Activated T-cell treated with anti-CD3 and anti-CD28 coated beads, Interleukin-2, amount 50 U/mL, for 48 hours (primary cell): Measurements from ENCODE around the gene CCL22.
"Not testable (repeated sequence)": the region's sequence is repeated elsewhere in the genome, so short reads cannot be mapped to it uniquely, and the experiment has no call there.

ENCODE experiments used
- DNase-seq, 2 experiments: peaks; one replicate each; pipeline ENCODE4 v3.0.0-alpha.2; 2020

The CCL22 gene

DNA sequence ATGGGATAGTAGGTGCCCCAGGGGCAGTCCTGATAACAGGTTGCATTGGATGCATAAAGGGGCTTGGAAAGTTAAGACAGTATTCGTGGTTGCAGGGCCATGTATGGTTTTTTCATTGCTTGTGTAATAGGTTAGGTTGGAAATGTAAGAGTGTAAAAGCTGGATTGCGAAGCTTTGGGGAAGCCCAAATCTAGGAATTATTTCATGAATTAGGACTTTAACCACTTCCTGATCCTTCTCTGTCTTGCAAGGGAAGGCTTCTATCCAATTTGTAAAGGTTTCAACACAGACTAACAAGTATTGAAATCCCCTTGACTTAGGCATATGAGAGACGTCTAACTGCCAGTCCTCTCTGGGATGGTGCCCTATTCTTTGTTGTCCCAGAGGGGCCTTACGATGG lies 38.2 kb downstream of the CCL22 start:
- DNase-seq: no peak

GRCh38 chr16:57397493-57397892 lies 38.9 kb downstream of the CCL22 start:
- DNase-seq: not testable (repeated sequence)

- no peak for DNase-seq
Measured at GRCh38 chr16:57401943-57402640, 43.5 kb downstream of the CCL22 start.

GRCh38 chr16:57403965-57404817 lies 45.6 kb downstream of the CCL22 start, which contains the start of gene CCL17:
Gene CCL17 (plus strand): TSS chr16:57404767. CDS start chr16:57413933, 9,166 bp downstream.
- DNase-seq: no peak

GRCh38 chr16:57405097-57405496 lies 46.5 kb downstream of the CCL22 start:
- DNase-seq: no peak

- no peak for DNase-seq
Measured at GRCh38 chr16:57406881-57407280, 48.3 kb downstream of the CCL22 start.

GRCh38 chr16:57407521-57408353 lies 49.2 kb downstream of the CCL22 start:
- no peak for DNase-seq

DNA sequence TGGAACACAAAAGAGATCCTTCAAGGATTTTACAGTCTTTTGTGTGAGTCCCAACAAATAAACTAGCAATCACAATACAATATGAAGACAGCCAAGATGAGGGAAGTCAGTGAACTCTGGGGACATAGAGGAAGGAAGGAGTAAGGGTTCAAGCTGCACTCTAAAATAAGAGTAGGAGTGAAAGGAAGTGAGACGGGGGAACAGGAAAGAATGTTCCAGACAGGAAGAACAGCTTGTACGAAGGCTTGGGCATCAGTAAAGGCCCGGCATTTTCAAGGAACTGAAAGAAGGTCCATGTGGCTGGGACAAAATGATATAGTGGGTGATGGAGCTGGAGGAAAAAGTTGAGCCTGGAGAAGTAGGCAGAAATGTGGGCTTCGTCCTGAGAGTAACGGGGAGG lies 50.5 kb downstream of the CCL22 start:
- no peak for DNase-seq

GRCh38 chr16:57409870-57410587 lies 51.4 kb downstream of the CCL22 start:
- DNase-seq: no peak

DNA sequence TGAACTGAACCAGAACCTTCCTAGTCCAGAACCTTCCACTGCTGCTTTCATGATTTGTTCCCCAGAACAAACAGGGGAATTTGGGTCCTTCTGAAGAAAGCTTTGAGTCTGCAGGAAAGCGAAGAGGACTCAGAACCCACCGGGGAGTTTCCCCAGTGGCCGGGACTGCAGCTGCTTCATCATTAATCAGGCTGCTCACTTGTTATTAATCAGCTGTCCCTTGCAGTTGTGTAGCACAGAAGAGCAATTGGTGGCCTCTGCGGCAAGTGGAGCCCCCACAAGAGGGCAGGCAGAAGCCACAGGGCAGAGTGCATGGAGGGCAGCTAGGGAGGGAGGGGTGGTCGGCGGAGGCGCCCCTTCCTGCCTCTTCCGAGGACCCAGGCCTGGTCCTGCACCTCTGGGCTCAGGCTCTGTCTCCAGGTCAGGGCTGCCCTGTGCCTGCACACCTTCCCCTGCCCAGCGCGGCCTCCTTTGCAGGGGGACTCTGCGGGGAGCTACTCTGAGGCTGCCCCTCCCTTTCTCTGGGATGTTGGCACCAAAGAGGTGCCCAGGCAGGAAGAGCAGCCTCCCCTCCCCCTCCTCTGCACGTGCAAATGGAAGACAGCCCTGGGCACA lies 52.9 kb downstream of the CCL22 start:
- DNase-seq: no peak

- no peak for DNase-seq
Measured at GRCh38 chr16:57412584-57412983, 54.0 kb downstream of the CCL22 start.

DNA sequence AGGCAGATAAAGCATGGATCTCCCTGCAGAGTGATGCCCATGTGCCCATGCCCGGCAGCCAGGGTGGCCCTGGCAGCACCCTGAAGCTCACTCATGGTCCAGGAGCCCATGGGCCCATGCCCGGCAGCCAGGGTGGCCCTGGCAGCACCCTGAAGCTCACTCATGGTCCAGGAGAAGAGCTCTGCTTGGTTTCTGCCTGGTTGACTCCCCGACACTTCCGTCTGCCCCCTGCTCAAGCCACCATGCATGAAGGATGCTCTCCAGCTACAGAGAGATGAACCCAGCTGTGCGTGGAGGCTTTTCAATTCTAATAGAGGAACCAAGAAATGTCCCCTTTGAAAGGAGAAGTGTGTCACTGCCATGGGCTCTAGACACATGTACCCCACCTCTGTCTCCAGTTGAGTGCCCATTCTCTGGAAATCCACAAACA lies 54.7 kb downstream of the CCL22 start:
- no peak for DNase-seq

GRCh38 chr16:57413733-57414132 lies 55.1 kb downstream of the CCL22 start:
- no peak for DNase-seq
